Hepatocyte (in vitro differentiated cells): Measurements from ENCODE around the gene HS3ST4. TPM values are rescaled to one million over a fixed set of nuclear protein-coding genes. Genes with fewer than 3 reads are reported as not detected.

ENCODE experiments used
- DNase-seq: peaks from one replicate; pipeline ENCODE4 v3.0.0-alpha.2; 2016; ENCODE audit warnings: low spot score
- H2AFZ ChIP-seq: fragments of 200-600 bp; sonication (generic); 2 replicates; pipeline ENCODE4 v1.6.0; 2016; ENCODE audit warnings: antibody characterized with exemption, mild to moderate bottlenecking
- H3K27ac ChIP-seq: fragments of 200-600 bp; sonication (generic); 2 replicates; pipeline ENCODE4 v1.5.1; 2016; ENCODE audit warnings: mild to moderate bottlenecking
- H3K27me3 ChIP-seq: fragments of 200-600 bp; sonication (generic); 2 replicates; pipeline ENCODE4 v1.6.1; 2016
- H3K36me3 ChIP-seq: fragments of 200-600 bp; sonication (generic); replicated peaks from 2 replicates; pipeline ENCODE4 v1.5.1; 2016; ENCODE audit warnings: low read depth; ENCODE audit not compliant: insufficient read depth
- H3K4me1 ChIP-seq: fragments of 200-600 bp; sonication (generic); 2 replicates; pipeline ENCODE4 v1.5.1; 2016; ENCODE audit warnings: mild to moderate bottlenecking, moderate library complexity; ENCODE audit not compliant: insufficient read depth
- H3K4me2 ChIP-seq: fragments of 200-600 bp; sonication (generic); 2 replicates; pipeline ENCODE4 v1.6.0; 2016
- H3K4me3 ChIP-seq: fragments of 200-600 bp; sonication (generic); 2 replicates; pipeline ENCODE4 v1.5.1; 2016; ENCODE audit warnings: mild to moderate bottlenecking
- H3K79me2 ChIP-seq: fragments of 200-600 bp; sonication (generic); 2 replicates; pipeline ENCODE4 v1.6.0; 2017; ENCODE audit warnings: mild to moderate bottlenecking
- H3K9me2 ChIP-seq: fragments of 200-600 bp; sonication (generic); replicated peaks from 2 replicates; pipeline ENCODE4 v1.6.0; 2017; ENCODE audit warnings: mild to moderate bottlenecking; ENCODE audit not compliant: insufficient read depth
- H3K9me3 ChIP-seq: fragments of 200-600 bp; sonication (generic); 2 replicates; pipeline ENCODE4 v1.5.1; 2016; ENCODE audit warnings: low read depth, mild to moderate bottlenecking
- H4K20me1 ChIP-seq: fragments of 200-600 bp; sonication (generic); 2 replicates; pipeline ENCODE4 v1.6.0; 2016; ENCODE audit warnings: mild to moderate bottlenecking; ENCODE audit not compliant: insufficient read depth, poor library complexity, severe bottlenecking
- EZH2 ChIP-seq: fragments of 200-600 bp; sonication (generic); IDR thresholded peaks from 2 replicates; pipeline ENCODE4 v1.6.1; 2016; ENCODE audit warnings: antibody characterized with exemption, mild to moderate bottlenecking, borderline replicate concordance
- EZH2phosphoT487 ChIP-seq: fragments of 200-600 bp; sonication (generic); IDR thresholded peaks from one replicate; pipeline ENCODE4 v1.6.1; 2018; ENCODE audit warnings: antibody characterized with exemption, mild to moderate bottlenecking, low read depth, moderate library complexity; ENCODE audit not compliant: unreplicated experiment, severe bottlenecking
- WGBS: methylation state at CpG from one replicate; pipeline ENCODE4 v1.1.6; 2016; ENCODE audit warnings: low lambda C conversion rate; ENCODE audit errors: missing lambda C conversion rate; 5-methylcytosine and 5-hydroxymethylcytosine counted together
- polyA plus RNA-seq: library from polyadenylated mRNA; unstranded; fragments of >200 nt; fragmentation: Nextera tagmentation; extraction: Ambion mirVana; gene quantifications from 2 replicates; pipeline ENCODE4 v1.2.1, GENCODE V29; 2016
- total RNA-seq: library from RNA; depleted of rRNA; stranded (reverse); fragments of >200 nt; gene quantifications from 2 replicates; pipeline ENCODE4 v1.2.3, GENCODE V29; 2014
- TF ChIP-seq, protein P1 (sequence below): fragments of 200-600 bp; sonication (generic); IDR thresholded peaks from 2 replicates; pipeline ENCODE4 v1.5.1; 2016; ENCODE audit warnings: antibody characterized with exemption, mild to moderate bottlenecking; ENCODE audit not compliant: poor library complexity

HS3ST4 gene
- total and polyA plus RNA-seq, 2 experiments from 2014 or later: 2.0 to 3.1 TPM

DNA sequence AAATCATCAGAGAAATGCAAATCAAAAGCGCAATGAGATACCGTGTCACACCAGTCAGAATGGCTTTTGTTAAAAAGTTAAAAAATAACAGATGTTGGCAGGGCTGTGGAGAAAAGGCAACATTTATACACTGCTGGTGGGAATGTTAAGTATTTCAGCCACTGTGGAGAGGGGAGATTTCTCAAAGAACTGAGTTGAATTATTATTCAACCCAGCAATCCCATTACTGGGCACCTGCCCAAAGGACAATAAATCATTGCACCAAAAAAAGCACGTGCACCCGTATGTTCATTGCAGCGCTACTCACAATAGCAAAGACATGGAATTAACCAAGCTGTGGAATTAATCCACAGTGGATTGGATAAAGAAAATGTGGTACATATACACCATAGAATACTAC lies 204.7 kb downstream of the HS3ST4 start:
- Histone ChIP-seq H3K9me3 (no peaks in the 10 kb centered on the region), H3K36me3 (no peaks in the 10 kb centered on the region), H4K20me1 (no peaks in the 10 kb centered on the region), H3K4me1 (no peaks in the 10 kb centered on the region), H3K4me3 (no peak overlapping the region), H3K27me3 (no peaks in the 10 kb centered on the region), H3K27ac (no peak overlapping the region), H3K4me2 (no peak overlapping the region), H3K79me2 (no peaks in the 10 kb centered on the region), H2AFZ (no peak overlapping the region), H3K9me2 (no peaks in the 10 kb centered on the region)
- TF ChIP-seq EZH2phosphoT487 (no peak), EZH2 (no peak)
- TF ChIP-seq, protein P1, sequence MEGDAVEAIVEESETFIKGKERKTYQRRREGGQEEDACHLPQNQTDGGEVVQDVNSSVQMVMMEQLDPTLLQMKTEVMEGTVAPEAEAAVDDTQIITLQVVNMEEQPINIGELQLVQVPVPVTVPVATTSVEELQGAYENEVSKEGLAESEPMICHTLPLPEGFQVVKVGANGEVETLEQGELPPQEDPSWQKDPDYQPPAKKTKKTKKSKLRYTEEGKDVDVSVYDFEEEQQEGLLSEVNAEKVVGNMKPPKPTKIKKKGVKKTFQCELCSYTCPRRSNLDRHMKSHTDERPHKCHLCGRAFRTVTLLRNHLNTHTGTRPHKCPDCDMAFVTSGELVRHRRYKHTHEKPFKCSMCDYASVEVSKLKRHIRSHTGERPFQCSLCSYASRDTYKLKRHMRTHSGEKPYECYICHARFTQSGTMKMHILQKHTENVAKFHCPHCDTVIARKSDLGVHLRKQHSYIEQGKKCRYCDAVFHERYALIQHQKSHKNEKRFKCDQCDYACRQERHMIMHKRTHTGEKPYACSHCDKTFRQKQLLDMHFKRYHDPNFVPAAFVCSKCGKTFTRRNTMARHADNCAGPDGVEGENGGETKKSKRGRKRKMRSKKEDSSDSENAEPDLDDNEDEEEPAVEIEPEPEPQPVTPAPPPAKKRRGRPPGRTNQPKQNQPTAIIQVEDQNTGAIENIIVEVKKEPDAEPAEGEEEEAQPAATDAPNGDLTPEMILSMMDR: no peak
- DNase-seq: no peak
- 85% methylated on average over 5 of the region's 5 CpGs for WGBS

GRCh38 chr16:25897702-25898101 lies 205.9 kb downstream of the HS3ST4 start:
- no peak for DNase-seq
- Histone ChIP-seq H3K27ac (no peak overlapping the region), H3K9me3 (no peaks in the 10 kb centered on the region), H3K79me2 (no peaks in the 10 kb centered on the region), H2AFZ (no peak overlapping the region), H3K4me1 (no peaks in the 10 kb centered on the region), H4K20me1 (no peaks in the 10 kb centered on the region), H3K9me2 (no peaks in the 10 kb centered on the region), H3K36me3 (no peaks in the 10 kb centered on the region), H3K4me2 (no peak overlapping the region), H3K4me3 (no peak overlapping the region), H3K27me3 (no peaks in the 10 kb centered on the region)
- TF ChIP-seq EZH2: no peak
- no peak for TF ChIP-seq EZH2phosphoT487
- TF ChIP-seq, protein P1: no peak
- WGBS: 65% methylated on average over 10 of the region's 10 CpGs

- Histone ChIP-seq H3K36me3 (no peaks in the 10 kb centered on the region), H3K4me2 (no peak overlapping the region)
- WGBS: 59% methylated on average over 6 of the region's 6 CpGs
Observed at GRCh38 chr16:25905810-25906209, 214.1 kb downstream of the HS3ST4 start.

More at GRCh38 chr16:25905810-25906209, 214.1 kb downstream of the HS3ST4 start:
- DNase-seq: no peak
- Histone ChIP-seq H3K27ac (no peak overlapping the region), H3K79me2 (no peaks in the 10 kb centered on the region), H3K27me3 (peaks cover 4% of the 10 kb centered on the region), H2AFZ (no peak overlapping the region), H3K4me1 (no peaks in the 10 kb centered on the region), H4K20me1 (no peaks in the 10 kb centered on the region), H3K9me2 (no peaks in the 10 kb centered on the region), H3K9me3 (no peaks in the 10 kb centered on the region), H3K4me3 (no peak overlapping the region)
- TF ChIP-seq, protein P1: no peak
- TF ChIP-seq EZH2phosphoT487: no peak
- no peak for TF ChIP-seq EZH2
